ENCODE data around the gene PLK3. TPM values are rescaled to one million over a fixed set of nuclear protein-coding genes. Genes with fewer than 3 reads are reported as not detected.
A peak's percentile ranks its signal among the peaks of the same experiment; 100 is the strongest.
"Not testable (repeated sequence)": the region's sequence is repeated elsewhere in the genome, so short reads cannot be mapped to it uniquely, and the experiment has no call there.

The PLK3 gene
- total RNA-seq, 1 donor from 2014 or later: 38.8 TPM

DNA sequence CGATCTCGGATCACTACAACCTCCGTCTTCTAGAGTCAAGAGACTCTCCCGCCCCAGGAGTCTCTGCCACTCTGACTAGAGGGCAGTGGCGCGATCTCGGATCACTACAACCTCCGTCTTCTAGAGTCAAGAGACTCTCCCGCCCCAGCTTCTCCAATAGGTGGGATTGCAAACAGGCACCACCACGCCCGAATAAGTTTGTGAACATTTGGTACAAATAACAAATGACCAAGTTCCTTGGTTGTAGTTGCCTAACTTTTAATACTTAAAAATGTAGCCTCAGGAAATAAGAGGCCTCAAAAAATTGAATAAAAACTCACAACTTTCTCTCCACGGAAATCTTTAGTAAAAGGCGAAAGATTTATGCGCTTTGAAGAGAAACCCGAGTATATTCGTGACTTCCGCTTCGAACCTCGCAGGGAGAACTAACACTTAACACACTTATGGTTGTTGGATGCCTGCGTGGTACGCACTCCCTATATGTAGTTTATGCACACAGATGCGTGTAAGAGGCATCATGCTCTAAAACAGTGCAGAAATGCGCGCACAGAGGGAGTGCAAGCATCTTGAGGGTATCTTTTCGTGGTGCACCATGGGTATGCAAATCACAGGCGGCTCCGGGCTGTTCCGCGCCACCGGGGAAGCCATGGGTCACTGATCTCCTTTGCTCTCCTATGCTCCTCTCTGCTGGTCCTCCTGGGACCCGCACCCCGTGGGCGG is 19.6 kb downstream of the PLK3 start:
- Histone ChIP-seq H3K9me3 (no peaks in the 10 kb centered on the region), H3K27ac (peak overlapping the region; percentile 100), H3K36me3 (no peaks in the 10 kb centered on the region), H3K4me1 (peaks cover 7% of the 10 kb centered on the region), H3K4me3 (peak overlapping the region; percentile 66), H3K27me3 (no peaks in the 10 kb centered on the region)
- ATAC-seq (peak; percentile 91), DNase-seq (peak; percentile 91)
- intact Hi-C loops (cut with DNase I): no loop called here
- TF ChIP-seq, protein P1, sequence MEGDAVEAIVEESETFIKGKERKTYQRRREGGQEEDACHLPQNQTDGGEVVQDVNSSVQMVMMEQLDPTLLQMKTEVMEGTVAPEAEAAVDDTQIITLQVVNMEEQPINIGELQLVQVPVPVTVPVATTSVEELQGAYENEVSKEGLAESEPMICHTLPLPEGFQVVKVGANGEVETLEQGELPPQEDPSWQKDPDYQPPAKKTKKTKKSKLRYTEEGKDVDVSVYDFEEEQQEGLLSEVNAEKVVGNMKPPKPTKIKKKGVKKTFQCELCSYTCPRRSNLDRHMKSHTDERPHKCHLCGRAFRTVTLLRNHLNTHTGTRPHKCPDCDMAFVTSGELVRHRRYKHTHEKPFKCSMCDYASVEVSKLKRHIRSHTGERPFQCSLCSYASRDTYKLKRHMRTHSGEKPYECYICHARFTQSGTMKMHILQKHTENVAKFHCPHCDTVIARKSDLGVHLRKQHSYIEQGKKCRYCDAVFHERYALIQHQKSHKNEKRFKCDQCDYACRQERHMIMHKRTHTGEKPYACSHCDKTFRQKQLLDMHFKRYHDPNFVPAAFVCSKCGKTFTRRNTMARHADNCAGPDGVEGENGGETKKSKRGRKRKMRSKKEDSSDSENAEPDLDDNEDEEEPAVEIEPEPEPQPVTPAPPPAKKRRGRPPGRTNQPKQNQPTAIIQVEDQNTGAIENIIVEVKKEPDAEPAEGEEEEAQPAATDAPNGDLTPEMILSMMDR (IDR thresholded peaks at IDR 0.05): peak; percentile 12

DNA sequence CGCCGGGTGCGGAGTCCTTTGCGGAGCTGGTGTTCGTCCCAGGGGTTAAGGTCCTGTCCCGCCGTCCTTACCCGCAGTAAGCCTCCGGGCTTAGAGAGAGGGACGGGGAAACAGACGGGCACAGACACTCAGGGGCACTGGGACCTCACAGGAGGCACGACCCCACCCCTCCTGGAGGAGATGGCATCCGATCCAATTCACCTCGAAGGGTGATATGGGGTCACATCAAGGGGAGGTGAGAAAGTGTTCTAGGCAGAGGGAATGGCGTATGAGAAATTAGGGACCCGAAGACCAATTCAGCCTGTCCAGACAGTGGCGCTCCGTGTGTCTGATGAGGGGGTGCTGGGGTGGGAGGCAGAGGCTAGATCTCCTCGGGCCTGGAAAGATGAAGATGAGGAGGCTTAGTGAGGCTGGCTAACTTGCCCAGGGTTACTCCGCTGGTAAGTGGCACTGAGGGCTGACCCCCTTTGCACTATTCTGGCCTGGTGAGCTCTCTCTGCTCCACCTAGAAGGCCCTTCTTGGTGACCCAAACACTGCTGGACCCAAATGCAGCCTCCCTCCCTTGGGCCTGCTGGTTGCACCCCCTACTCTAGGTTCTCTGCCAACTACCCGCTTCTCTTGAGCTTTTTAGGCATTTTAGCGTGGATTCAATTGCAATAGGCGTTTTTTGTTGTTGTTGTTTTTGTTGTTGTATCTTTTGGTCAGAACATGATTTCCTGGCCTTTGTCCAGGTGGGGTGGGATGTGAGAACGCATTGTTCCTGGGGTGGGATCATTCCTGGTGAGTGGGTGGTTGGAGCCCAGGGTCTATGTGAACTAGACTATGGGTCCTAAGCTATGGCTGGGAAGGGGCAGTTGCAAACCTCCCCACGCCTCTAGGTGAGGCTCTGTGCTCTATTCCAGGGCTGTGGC is 20.4 kb downstream of the PLK3 start:
- Histone ChIP-seq H3K4me1 (peaks cover 7% of the 10 kb centered on the region), H3K36me3 (no peaks in the 10 kb centered on the region), H3K27me3 (no peaks in the 10 kb centered on the region), H3K27ac (peak overlapping the region; percentile 100), H3K9me3 (no peaks in the 10 kb centered on the region), H3K4me3 (peak overlapping the region; percentile 66)
- intact Hi-C loops (cut with DNase I): no loop called here
- DNase-seq (no peak), ATAC-seq (peak; percentile 25)
- TF ChIP-seq, protein P1 (IDR thresholded peaks at IDR 0.05): no peak

DNA sequence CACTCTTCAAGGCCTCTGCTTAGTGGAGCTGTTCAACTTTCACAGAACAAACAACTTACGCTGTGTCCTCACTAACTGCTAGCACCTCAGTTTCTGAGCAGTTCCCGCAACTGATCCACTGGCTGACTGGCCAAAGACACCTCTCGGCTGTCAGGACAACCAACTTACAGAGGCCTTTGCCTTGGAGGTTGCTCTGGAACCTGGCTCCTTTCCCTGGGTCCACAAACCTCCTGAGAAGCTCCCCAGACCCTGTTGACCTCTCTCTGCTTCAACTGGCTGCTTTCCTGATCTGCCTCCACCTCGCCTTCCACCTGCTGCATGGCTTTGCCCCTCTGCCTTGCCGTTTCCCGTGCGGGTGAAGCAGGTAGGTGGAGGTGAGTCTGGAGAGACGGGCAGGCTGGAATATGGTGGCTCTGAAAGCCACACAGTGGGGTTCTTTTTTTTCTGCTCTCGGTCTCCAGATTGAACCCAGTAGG is 21.1 kb downstream of the PLK3 start:
- intact Hi-C loops (cut with DNase I): no loop called here

DNA sequence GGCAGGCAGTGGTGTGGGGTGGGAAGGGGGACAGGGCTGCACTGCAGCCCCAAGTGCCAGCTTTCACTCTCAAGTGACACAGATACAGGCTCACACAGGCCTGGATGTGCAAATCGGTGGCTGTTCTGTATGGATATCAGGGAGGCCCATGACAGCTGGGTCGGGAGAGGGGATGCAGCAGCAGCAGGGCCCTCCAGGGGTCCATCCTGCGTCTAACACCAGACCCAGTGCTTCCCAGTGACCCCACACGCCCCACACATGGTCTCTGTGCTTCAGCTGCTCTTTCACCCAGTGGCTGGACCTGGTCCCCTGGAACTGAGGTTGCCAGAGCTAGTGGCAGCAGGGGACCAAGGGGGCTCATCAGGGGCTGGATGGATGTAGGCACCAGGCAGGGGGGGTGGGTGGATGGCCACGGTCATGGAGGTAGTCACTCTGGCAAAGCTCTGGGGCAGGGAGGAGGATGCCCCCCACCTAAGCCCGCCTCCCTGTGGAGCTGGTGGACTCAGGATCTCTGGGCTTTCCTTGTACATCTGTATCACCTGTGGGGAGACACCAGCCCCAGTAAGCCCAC is 22.0 kb downstream of the PLK3 start:
- Histone ChIP-seq H3K4me1 (peaks cover 18% of the 10 kb centered on the region), H3K9me3 (no peaks in the 10 kb centered on the region), H3K36me3 (no peaks in the 10 kb centered on the region), H3K27me3 (no peaks in the 10 kb centered on the region), H3K27ac (no peak overlapping the region), H3K4me3 (no peak overlapping the region)
- no peak for DNase-seq
- TF ChIP-seq, protein P1 (IDR thresholded peaks at IDR 0.05): no peak
- intact Hi-C loops (cut with DNase I): no loop called here
- no peak for ATAC-seq

More for the DNA sequence above, 21.1 kb downstream of the PLK3 start:
- no peaks in the 10 kb centered on the region for H3K9me3 ChIP-seq
- peaks cover 10% of the 10 kb centered on the region for H3K4me1 ChIP-seq
- TF ChIP-seq, protein P1 (IDR thresholded peaks at IDR 0.05): no peak
- no peaks in the 10 kb centered on the region for H3K27me3 ChIP-seq
- H3K36me3 ChIP-seq: no peaks in the 10 kb centered on the region
- H3K27ac ChIP-seq: peak overlapping the region; percentile 100
- H3K4me3 ChIP-seq: no peak overlapping the region
- DNase-seq (no peak), ATAC-seq (no peak)

DNA sequence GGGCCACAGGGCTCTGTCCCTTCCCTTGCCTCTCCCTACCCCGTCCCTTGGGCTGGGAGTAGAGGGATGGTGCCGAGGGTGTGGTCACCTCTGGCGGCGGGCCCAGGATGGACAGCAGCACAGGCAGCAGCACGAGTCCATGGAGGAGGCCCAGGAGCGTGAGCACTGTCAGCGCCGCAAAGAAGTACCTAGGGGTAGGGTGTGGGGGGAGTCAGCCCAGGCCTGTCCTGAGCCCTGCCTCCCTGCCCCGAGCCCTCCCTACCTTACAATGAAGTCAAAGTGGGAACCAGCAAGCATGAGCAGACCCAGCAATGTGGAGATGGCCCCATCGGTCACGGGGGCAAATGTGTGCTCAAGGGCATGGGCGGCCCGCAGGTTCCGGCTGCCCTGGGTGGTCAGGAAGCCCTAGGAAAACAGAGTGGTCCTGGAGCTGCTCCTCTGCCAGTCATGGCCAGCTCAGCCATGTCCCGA is 22.8 kb downstream of the PLK3 start:
- no peak for DNase-seq
- Histone ChIP-seq H3K27ac (no peak overlapping the region), H3K36me3 (no peaks in the 10 kb centered on the region), H3K4me1 (peaks cover 18% of the 10 kb centered on the region), H3K4me3 (no peak overlapping the region), H3K9me3 (no peaks in the 10 kb centered on the region), H3K27me3 (no peaks in the 10 kb centered on the region)
- intact Hi-C loops (cut with DNase I): no loop called here
- no peak for ATAC-seq
- TF ChIP-seq, protein P1 (IDR thresholded peaks at IDR 0.05): no peak

DNA sequence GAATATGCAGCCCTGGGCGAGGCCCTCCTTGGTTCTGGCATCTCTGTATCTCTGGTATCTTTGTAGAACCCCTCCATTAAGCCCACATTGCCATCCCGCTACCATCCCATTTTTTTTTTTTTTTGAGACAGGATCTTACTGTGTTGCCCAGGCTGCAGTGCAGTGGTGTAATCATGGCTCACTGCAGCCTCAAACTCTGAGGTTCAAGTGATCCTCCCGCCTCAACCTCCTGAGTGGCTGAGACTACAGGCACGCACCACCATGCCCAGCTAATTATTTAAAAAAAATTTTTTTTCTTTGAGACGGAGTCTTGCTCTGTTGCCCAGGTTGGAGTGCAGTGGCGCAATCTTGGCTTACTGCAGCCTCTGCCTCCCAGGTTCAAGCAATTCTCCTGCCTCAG is 24.2 kb downstream of the PLK3 start:
- H3K27me3 ChIP-seq; intact Hi-C loops (cut with DNase I); H3K9me3 ChIP-seq; DNase-seq; H3K4me3 ChIP-seq; H3K27ac ChIP-seq; H3K36me3 ChIP-seq; ATAC-seq: not testable (repeated sequence)
- peaks cover 18% of the 10 kb centered on the region for H3K4me1 ChIP-seq

All from upper lobe of right lung (tissue), 1 donor.